H9 (cell line): ENCODE results near the gene MGARP. TPM values are rescaled to one million over a fixed set of nuclear protein-coding genes. Genes with fewer than 3 reads are reported as not detected.

Experiments used
- DNase-seq: peaks from one replicate; pipeline ENCODE4 v3.0.0-alpha.2; 2017
- H2AFZ ChIP-seq: one replicate; pipeline ENCODE4 v1.6.1; 2013; ENCODE audit warnings: mild to moderate bottlenecking, low read length, control low read depth, moderate library complexity
- H2AK5ac ChIP-seq: 2 replicates; pipeline ENCODE4 v1.6.1; 2013; ENCODE audit warnings: low read length, control low read depth, mixed read lengths; ENCODE audit not compliant: insufficient read length
- H2BK120ac ChIP-seq: one replicate; pipeline ENCODE4 v1.6.1; 2013; ENCODE audit warnings: low read depth, mild to moderate bottlenecking, low read length, control low read depth, inconsistent platforms; ENCODE audit not compliant: poor library complexity, severe bottlenecking
- H2BK12ac ChIP-seq: 2 replicates; pipeline ENCODE4 v1.6.1; 2013; ENCODE audit warnings: low read length, control low read depth, mixed read lengths, low read depth; ENCODE audit not compliant: insufficient read length
- H2BK15ac ChIP-seq: 2 replicates; pipeline ENCODE4 v1.6.1; 2013; ENCODE audit warnings: low read depth, low read length, control low read depth
- H2BK20ac ChIP-seq: one replicate; pipeline ENCODE4 v1.6.1; 2013; ENCODE audit warnings: low read depth, mild to moderate bottlenecking, low read length, control low read depth, inconsistent platforms; ENCODE audit not compliant: poor library complexity, severe bottlenecking
- H2BK5ac ChIP-seq: 2 replicates; pipeline ENCODE4 v1.6.1; 2013; ENCODE audit warnings: low read length, control low read depth, mixed read lengths; ENCODE audit not compliant: insufficient read length
- H3K14ac ChIP-seq: 2 replicates; pipeline ENCODE4 v1.6.1; 2013; ENCODE audit warnings: low read length, control low read depth; ENCODE audit not compliant: insufficient read depth
- H3K18ac ChIP-seq: 2 replicates; pipeline ENCODE4 v1.6.1; 2013; ENCODE audit warnings: low read depth, mild to moderate bottlenecking, mixed read lengths, low read length, control low read depth; ENCODE audit not compliant: insufficient read length
- H3K23ac ChIP-seq: 2 replicates; pipeline ENCODE4 v1.6.1; 2013; ENCODE audit warnings: low read length, control low read depth, mixed read lengths, low read depth; ENCODE audit not compliant: insufficient read length
- H3K23me2 ChIP-seq: 2 replicates; pipeline ENCODE4 v1.6.1; 2013; ENCODE audit warnings: low read depth, mild to moderate bottlenecking, mixed read lengths, low read length, control low read depth; ENCODE audit not compliant: insufficient read length, poor library complexity, severe bottlenecking
- H3K27ac ChIP-seq: 2 replicates; pipeline ENCODE4 v1.5.1; 2013; ENCODE audit warnings: low read length, control low read depth, mixed read lengths, low read depth; ENCODE audit not compliant: insufficient read length
- H3K27me3 ChIP-seq: 2 replicates; pipeline ENCODE4 v1.6.1; 2013; ENCODE audit warnings: low read length, control low read depth, inconsistent platforms; ENCODE audit not compliant: insufficient read depth
- H3K4ac ChIP-seq: 2 replicates; pipeline ENCODE4 v1.6.1; 2013; ENCODE audit warnings: low read depth, mild to moderate bottlenecking, control low read depth, inconsistent platforms, low read length, moderate library complexity
- H3K4me1 ChIP-seq: 2 replicates; pipeline ENCODE4 v1.6.1; 2013; ENCODE audit warnings: low read length, control low read depth, inconsistent platforms; ENCODE audit not compliant: insufficient read depth
- H3K4me2 ChIP-seq: 2 replicates; pipeline ENCODE4 v1.6.1; 2013; ENCODE audit warnings: low read length, control low read depth, mixed read lengths; ENCODE audit not compliant: insufficient read length, insufficient read depth
- H3K56ac ChIP-seq: 2 replicates; pipeline ENCODE4 v1.6.1; 2013; ENCODE audit warnings: low read depth, mild to moderate bottlenecking, mixed read lengths, low read length, control low read depth; ENCODE audit not compliant: insufficient read length
- H3K79me1 ChIP-seq: 2 replicates; pipeline ENCODE4 v1.6.1; 2013; ENCODE audit warnings: low read depth, mild to moderate bottlenecking, moderate library complexity, low read length, control low read depth, inconsistent platforms; ENCODE audit not compliant: insufficient read depth, poor library complexity, severe bottlenecking
- H3K79me2 ChIP-seq: 2 replicates; pipeline ENCODE4 v1.6.1; 2013; ENCODE audit warnings: low read length, control low read depth, inconsistent platforms; ENCODE audit not compliant: insufficient read depth
- H3K9ac ChIP-seq: 2 replicates; pipeline ENCODE4 v1.6.1; 2013; ENCODE audit warnings: low read length, control low read depth, mixed read lengths; ENCODE audit not compliant: insufficient read length; ENCODE audit errors: extremely low read depth
- H3K9me3 ChIP-seq: one replicate; pipeline ENCODE4 v1.6.1; 2013; ENCODE audit warnings: low read depth, low read length, inconsistent platforms; ENCODE audit not compliant: control insufficient read depth
- H3T11ph ChIP-seq: one replicate; pipeline ENCODE4 v1.6.1; 2013; ENCODE audit warnings: mild to moderate bottlenecking, low read length, control low read depth, inconsistent platforms
- H4K20me1 ChIP-seq: one replicate; pipeline ENCODE4 v1.6.1; 2013; ENCODE audit not compliant: control insufficient read depth, insufficient read length, insufficient read depth
- H4K5ac ChIP-seq: 2 replicates; pipeline ENCODE4 v1.6.1; 2013; ENCODE audit warnings: low read depth, mild to moderate bottlenecking, mixed read lengths, low read length, control low read depth; ENCODE audit not compliant: insufficient read length
- H4K8ac ChIP-seq: replicated peaks from 2 replicates; pipeline ENCODE4 v1.6.1; 2013; ENCODE audit warnings: low read length, control low read depth, mixed read lengths, low read depth; ENCODE audit not compliant: insufficient read length
- H4K91ac ChIP-seq: 2 replicates; pipeline ENCODE4 v1.6.1; 2013; ENCODE audit warnings: low read depth, mild to moderate bottlenecking, moderate library complexity, mixed read lengths, low read length, control low read depth; ENCODE audit not compliant: insufficient read length
- H3K27ac Mint-ChIP-seq, 3 experiments: 2 replicates in 2 of 3; 3 replicates in 1 of 3; pipeline ENCODE4 v1.8.0; 2020 to 2021; ENCODE audit warnings: mixed read lengths in 3 of 3, mild to moderate bottlenecking in 1 of 3, moderate library complexity in 1 of 3
- H3K27me3 Mint-ChIP-seq: 2 replicates; pipeline ENCODE4 v1.8.0; 2021; ENCODE audit warnings: low read depth, mild to moderate bottlenecking, moderate library complexity, mixed read lengths
- H3K36me3 Mint-ChIP-seq, 3 experiments: 2 replicates in 2 of 3; 3 replicates in 1 of 3; pipeline ENCODE4 v1.8.0; 2020 to 2021; ENCODE audit warnings: low read depth in 3 of 3, mixed read lengths in 3 of 3; ENCODE audit not compliant: insufficient read depth in 1 of 3
- H3K4me1 Mint-ChIP-seq, 2 experiments: 2 replicates each; pipeline ENCODE4 v1.8.0; 2020; ENCODE audit warnings: mixed read lengths in 2 of 2
- H3K4me3 Mint-ChIP-seq, 2 experiments: 2 replicates in 1 of 2; 3 replicates in 1 of 2; pipeline ENCODE4 v1.8.0; 2020 to 2021; ENCODE audit warnings: mild to moderate bottlenecking in 2 of 2, mixed read lengths in 2 of 2, moderate library complexity in 1 of 2
- H3K9me3 Mint-ChIP-seq, 2 experiments: 2 replicates in 1 of 2; 3 replicates in 1 of 2; pipeline ENCODE4 v1.8.0; 2020; ENCODE audit warnings: mild to moderate bottlenecking in 2 of 2, mixed read lengths in 2 of 2, moderate library complexity in 1 of 2
- WGBS: extraction: QIAGEN DNeasy Blood & Tissue Kit; methylation state at CpG from one replicate; pipeline ENCODE4 v1.1.7; 2013; ENCODE audit warnings: missing lambda C conversion rate, low lambda C conversion rate, mixed read lengths; ENCODE audit not compliant: insufficient read length; ENCODE audit errors: extremely low coverage; 5-methylcytosine and 5-hydroxymethylcytosine counted together
- long read RNA-seq: library from polyadenylated mRNA; unstranded; transcript quantifications from one replicate; pipeline ENCODE4 v2.0.0, GENCODE V29; 2020
- total RNA-seq: library from RNA; stranded (reverse); gene quantifications from 2 replicates; pipeline ENCODE4 v1.2.1, GENCODE V29; 2021
- TF ChIP-seq, protein P1 (sequence below): fragments of 200-600 bp; sonication (generic); conservative IDR thresholded peaks from 3 replicates; pipeline ENCODE4 v1.8.0; 2021; ENCODE audit warnings: antibody characterized with exemption, mild to moderate bottlenecking

The MGARP gene
- 4.0 and 4.3 TPM in 2 replicates for total RNA-seq
- long read RNA-seq, transcript MGARP-201 (4 exons, 1,339 nt) = major isoform, 15 of 16 reads
- long read RNA-seq, partial matches to known transcripts = 0 of 16 reads
- long read RNA-seq, other reads (novel, unspliced or antisense) = 1 of 16 reads

DNA sequence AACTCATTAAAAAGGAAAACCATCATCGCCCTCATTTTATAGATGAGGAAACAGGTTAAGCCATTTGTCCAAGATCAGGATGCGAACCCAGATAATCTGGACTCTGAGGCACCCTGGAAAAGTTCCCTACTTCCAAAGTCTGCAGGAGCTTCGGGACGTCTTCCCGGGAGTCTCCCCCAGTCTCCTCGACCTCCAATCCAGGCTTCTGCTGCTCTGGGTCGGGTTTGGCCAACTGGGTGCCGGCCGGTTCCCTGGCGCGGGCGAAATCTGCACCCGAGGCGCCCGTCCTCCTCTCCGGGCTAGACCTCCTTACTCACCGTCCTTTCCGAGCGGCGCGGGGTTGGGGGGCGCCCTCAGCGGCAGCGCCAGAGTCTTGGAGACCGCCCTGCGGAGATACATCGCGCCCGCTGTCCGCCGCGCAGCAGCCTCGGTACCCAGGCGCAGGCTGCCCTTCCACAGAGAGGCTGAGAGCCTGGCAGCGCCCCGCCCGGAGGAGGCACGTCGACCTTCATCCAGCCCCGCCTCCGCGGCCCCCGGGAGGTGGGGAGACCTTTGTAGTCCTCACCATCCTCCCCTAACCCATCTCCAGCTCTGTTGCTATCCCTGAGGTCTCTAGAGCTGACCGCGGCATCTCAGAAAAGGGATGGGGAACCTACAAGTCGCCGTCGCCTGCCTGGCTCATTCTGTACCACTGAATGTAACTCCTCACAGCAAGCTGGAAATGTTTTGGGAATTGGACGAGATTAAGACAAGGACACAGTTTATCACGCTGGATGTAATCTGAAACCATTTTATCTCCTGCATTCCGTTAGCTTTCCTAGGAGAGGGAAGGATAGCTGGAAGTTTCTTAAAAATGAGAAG lies at the start of gene MGARP:
Gene MGARP, minus strand, starts transcription at position 466 of the 861 bp plus-strand sequence. Its CDS starts 67 bp downstream, at position 399.
- Histone ChIP-seq H3K23me2 (peaks cover 4% of the 10 kb centered on the region), H2BK20ac (no peak within 1 kb of the TSS), H3K79me2 (no peaks in the 10 kb centered on the region), H3K4ac (no peak within 1 kb of the TSS), H4K91ac (no peak within 1 kb of the TSS), H2AK5ac (no peak within 1 kb of the TSS), H3K14ac (no peak within 1 kb of the TSS), H2BK120ac (no peak within 1 kb of the TSS), H3K4me2 (peak within 1 kb of the TSS; percentile 72), H3K23ac (no peak within 1 kb of the TSS), H2BK5ac (no peak within 1 kb of the TSS), H3K27ac (no peak within 1 kb of the TSS), H3K18ac (no peak within 1 kb of the TSS), H3K9me3 (no peaks in the 10 kb centered on the region), H2BK15ac (no peak within 1 kb of the TSS), H4K8ac (no peak within 1 kb of the TSS), H3K27me3 (peaks cover 12% of the 10 kb centered on the region; the same call in 1 of the 2 replicates), H3K9ac (peak within 1 kb of the TSS; percentile 10), H4K5ac (no peak within 1 kb of the TSS), H3K79me1 (no peaks in the 10 kb centered on the region), H3K56ac (no peak within 1 kb of the TSS), H3K4me1 (no peaks in the 10 kb centered on the region), H3T11ph (no peak within 1 kb of the TSS), H2AFZ (no peak within 1 kb of the TSS), H2BK12ac (no peak within 1 kb of the TSS), H4K20me1 (no peaks in the 10 kb centered on the region)
- Mint-ChIP-seq H3K4me1 (peaks cover 11 to 14% of the 10 kb centered on the region in 2 experiments), H3K4me3 (peak within 1 kb of the TSS; percentile 69 to 84), H3K9me3 (peaks cover 5 to 6% of the 10 kb centered on the region in 2 experiments; a peak in 3 of 5 replicates), H3K27ac (no peak within 1 kb of the TSS), H3K36me3 (peaks cover 0 to 6% (median 6%) of the 10 kb centered on the region in 3 experiments; a peak in 4 of 7 replicates), H3K27me3 (peaks cover 40% of the 10 kb centered on the region)
- WGBS = no CpG with 5 or more reads among the region's 51 CpGs
- TF ChIP-seq, protein P1, sequence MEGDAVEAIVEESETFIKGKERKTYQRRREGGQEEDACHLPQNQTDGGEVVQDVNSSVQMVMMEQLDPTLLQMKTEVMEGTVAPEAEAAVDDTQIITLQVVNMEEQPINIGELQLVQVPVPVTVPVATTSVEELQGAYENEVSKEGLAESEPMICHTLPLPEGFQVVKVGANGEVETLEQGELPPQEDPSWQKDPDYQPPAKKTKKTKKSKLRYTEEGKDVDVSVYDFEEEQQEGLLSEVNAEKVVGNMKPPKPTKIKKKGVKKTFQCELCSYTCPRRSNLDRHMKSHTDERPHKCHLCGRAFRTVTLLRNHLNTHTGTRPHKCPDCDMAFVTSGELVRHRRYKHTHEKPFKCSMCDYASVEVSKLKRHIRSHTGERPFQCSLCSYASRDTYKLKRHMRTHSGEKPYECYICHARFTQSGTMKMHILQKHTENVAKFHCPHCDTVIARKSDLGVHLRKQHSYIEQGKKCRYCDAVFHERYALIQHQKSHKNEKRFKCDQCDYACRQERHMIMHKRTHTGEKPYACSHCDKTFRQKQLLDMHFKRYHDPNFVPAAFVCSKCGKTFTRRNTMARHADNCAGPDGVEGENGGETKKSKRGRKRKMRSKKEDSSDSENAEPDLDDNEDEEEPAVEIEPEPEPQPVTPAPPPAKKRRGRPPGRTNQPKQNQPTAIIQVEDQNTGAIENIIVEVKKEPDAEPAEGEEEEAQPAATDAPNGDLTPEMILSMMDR = no peak
- DNase-seq = peak; percentile 89
